GM19099 (cell line): Measurements from ENCODE around the gene NPLOC4.

Experiments
- POLR2A ChIP-seq: IDR thresholded peaks from 3 replicates; pipeline ENCODE4 v1.6.1; 2011; ENCODE audit warnings: low read depth; ENCODE audit not compliant: insufficient read length; ENCODE audit errors: extremely low read depth

Gene NPLOC4

DNA sequence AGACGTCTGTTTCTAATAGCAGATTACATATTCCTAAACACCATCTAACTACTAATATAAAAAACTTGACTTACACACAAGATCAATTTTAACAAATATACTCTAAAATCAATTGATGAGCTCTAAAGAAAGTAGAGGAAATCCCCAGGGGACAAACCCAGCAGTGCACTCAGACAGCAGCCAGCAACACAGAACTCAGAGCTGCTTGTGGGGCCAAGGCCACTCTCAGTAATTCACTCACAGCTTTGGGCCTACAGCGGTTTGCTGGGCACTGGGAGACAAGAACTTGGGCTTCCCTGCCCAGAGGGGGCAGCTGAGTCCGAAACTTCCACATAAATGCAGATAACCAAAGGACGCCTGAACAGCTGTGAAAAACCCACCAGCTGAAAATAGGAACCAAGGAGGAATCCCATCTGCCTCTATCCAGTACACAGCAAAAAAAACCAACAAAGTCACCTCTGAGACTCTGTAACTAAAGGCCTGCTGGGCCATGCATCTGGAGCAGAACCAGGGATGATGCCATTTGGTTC lies 21.4 kb downstream of the NPLOC4 start:
- TF ChIP-seq POLR2A, result no peak

DNA sequence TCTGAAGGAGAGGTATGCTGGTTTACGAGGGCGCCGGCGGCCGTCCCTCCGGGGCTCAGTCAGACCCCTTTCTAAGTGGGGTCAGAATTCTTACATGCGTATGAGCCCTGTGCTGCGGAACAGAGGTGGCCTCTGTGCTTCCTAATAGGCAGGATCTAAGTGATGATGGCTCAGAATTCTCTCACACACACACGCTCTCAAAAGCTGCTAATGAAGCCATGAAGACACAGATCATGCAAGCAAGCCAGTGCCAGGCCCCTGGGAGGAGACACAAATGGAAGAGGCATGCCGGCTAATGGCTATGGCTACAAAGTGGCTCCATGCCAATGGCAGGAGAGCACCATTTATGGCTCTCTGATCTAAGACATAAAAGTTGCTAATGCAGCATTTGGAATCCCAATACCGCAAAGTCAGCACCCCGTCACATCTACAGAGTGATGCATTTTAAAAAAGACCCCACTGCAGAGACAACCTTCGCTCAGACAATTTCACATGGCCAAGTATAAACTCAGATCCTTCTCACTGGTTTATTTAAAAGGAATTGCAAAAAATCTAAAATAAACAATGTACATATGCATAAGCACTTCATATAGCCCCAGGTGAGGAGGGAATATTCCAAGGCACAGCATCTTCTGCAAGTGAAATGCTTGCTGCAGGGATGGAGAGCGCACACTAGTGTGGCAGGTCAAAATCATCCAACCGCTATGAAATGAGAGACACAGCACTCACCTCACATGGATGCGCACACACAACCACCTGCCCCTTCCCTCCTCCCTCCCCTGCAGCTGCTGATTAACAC lies 24.5 kb downstream of the NPLOC4 start:
- no peak for TF ChIP-seq POLR2A

- no peak for TF ChIP-seq POLR2A
These were observed 27.2 kb downstream of the NPLOC4 start for GRCh38 chr17:81609541-81610311.

GRCh38 chr17:81608605-81609004 lies 28.3 kb downstream of the NPLOC4 start:
- no peak for TF ChIP-seq POLR2A

DNA sequence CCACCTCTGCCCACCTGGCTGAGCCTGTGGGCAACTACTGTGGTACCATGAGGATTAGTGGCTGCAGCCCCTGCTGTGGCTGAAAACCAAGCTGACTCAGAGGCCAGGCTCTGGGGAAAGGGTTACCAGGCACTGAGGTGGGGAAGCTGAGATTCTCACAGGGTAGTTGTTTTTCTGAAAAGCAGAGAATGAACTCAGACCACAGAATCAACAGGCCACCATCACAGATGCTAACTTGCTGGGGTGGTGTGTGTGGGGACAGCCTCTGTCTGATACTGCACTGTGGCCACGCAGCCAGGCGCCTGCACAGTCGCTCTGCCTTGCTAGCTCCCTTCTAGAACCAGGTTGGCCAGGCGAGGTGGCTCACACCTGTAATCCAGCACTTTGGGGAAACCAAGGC lies 28.8 kb downstream of the NPLOC4 start:
- no peak for TF ChIP-seq POLR2A

GRCh38 chr17:81607431-81607830 lies 29.5 kb downstream of the NPLOC4 start:
- TF ChIP-seq POLR2A, result no peak

- no peak for TF ChIP-seq POLR2A
These were observed 32.9 kb downstream of the NPLOC4 start for GRCh38 chr17:81603846-81604610.

DNA sequence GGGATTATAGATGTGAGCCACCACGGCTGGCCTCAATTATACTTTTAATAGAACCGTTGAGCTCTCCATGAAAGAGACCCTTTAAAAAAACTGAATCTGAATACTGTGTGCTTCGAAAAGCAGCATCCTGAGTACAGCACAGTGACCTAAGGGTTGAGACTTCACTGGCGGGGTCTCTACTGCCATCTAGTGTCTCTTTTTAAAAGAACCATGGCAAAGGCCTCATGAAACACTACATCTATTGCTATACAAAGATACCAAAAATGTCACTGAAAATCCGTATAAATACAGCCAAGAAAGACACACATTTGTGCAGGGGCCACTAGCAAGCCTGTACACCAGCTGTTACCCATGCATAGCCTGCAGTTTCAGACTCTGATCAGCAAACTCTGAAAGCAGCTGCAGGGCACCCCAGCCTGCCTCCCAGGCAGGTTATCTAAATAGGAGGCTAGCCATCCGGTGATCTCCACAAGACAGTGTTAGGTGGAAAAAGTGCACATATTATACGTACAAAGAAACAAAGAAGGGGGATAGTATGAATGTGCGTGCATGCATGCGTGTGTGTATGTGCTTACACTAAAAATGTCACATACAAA lies 35.3 kb downstream of the NPLOC4 start:
- TF ChIP-seq POLR2A, result no peak

DNA sequence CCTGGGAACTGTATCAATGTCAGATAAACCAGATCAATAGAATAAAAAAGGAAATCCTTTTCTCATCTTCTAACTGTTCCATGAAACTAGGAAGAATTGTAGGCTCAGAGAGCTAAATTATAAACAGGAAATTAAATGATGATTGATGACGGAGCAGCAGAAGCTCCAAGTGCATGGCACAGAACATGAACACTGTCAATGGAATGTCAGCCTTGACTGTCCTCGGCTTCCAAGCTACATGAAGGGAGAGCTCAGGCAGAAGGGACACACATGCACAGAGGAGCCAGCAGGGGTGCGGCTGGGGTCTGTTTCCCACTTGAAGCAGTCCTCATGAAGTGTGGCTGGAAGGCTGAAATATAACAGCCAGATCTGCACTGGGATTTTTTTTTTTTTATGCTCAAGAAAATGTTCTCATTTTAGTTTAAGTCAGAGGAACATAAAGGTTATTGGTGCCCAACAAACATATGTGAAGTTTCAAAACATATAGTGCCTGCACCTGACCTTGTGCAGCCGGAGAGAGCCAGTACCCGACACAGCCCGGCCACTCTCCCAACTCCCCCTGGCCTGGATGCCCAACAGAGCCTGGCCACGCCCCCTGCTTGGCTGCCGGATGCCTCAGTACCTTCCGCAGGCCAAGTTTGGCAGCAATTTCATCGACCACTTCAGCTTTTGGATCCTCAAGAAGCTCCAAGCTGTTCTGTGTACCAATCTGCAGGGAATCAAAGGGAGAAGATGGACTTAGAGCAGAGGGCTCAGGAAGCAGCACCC lies 37.0 kb downstream of the NPLOC4 start:
- TF ChIP-seq POLR2A, result no peak

DNA sequence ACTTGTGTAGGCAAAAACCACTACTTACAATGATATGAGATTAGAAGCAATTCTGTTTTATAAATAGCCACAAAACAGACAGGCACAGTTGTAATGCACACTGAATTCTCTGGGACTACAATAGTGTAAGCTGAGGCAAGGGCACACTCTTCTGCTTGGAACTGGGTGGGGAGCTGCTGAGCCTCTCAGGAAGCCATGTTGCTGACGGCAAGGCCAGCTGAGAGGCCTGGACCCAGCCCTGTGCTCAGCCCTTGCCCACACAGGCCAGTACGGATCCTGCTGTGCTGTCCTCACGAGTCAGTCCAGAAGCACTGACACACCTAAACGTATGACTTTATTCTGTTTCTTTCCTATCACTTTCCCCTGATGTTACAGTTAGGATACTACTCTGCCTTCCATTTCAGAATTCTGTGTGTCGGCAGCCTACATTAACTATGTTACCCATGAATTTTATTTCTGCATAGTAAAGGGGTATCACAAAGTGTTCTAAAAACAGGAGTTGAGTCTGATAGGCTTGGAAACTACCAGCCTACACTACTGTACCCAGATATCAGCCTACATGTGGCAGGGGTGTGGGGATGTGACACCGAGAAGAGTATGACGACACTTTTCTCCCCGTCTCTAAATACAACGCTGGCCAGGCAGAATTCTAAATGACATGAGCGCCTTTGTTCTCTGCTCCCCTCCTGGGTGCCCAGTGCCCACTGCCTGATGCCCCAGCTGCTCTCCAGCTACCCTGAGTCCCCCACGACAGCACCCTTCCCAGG lies 43.6 kb downstream of the NPLOC4 start:
- TF ChIP-seq POLR2A, result no peak

- TF ChIP-seq POLR2A, result no peak
These were observed 44.9 kb downstream of the NPLOC4 start for GRCh38 chr17:81591971-81592370.

- TF ChIP-seq POLR2A, result no peak
These were observed 46.8 kb downstream of the NPLOC4 start for GRCh38 chr17:81590121-81590520.

- TF ChIP-seq POLR2A, result no peak
These were observed 47.3 kb downstream of the NPLOC4 start for GRCh38 chr17:81589612-81590011.
